Stimulated activated CD4-positive, alpha-beta T cell treated with anti-CD3 and anti-CD28 coated beads, Interleukin-12 subunit alpha, Interleukin-12 subunit beta, amount 100 ng/mL, for 48 hours (primary cell): ENCODE results near the gene FGFBP3.
"Not testable (repeated sequence)": the region's sequence is repeated elsewhere in the genome, so short reads cannot be mapped to it uniquely, and the experiment has no call there.

Experiments
- DNase-seq, 3 donors: peaks; one replicate each; pipeline ENCODE4 v3.0.0-alpha.2; 2020; ENCODE audit warnings: low read depth in 2 of 3, low spot score in 1 of 3

Gene FGFBP3

GRCh38 chr10:91901784-91902677 lies 7.3 kb downstream of the FGFBP3 start:
- DNase-seq: peak; percentile 32 to 67 (median 36)

GRCh38 chr10:91897421-91897820 lies 11.9 kb downstream of the FGFBP3 start:
- no peak for DNase-seq

GRCh38 chr10:91896212-91896756 lies 13.0 kb downstream of the FGFBP3 start:
- DNase-seq: no peak

GRCh38 chr10:91894261-91894685 lies 15.0 kb downstream of the FGFBP3 start:
- not testable (repeated sequence) for DNase-seq

GRCh38 chr10:91893051-91893450 lies 16.2 kb downstream of the FGFBP3 start:
- DNase-seq: no peak

GRCh38 chr10:91891125-91892001 lies 17.9 kb downstream of the FGFBP3 start:
- no peak for DNase-seq

- no peak for DNase-seq
These were observed 21.8 kb downstream of the FGFBP3 start for GRCh38 chr10:91887272-91888076.

GRCh38 chr10:91886954-91887271 lies 22.4 kb downstream of the FGFBP3 start:
- no peak for DNase-seq

- DNase-seq: no peak
These were observed 23.8 kb downstream of the FGFBP3 start for GRCh38 chr10:91885362-91886079.

- DNase-seq: no peak
These were observed 24.8 kb downstream of the FGFBP3 start for GRCh38 chr10:91884536-91884935.

GRCh38 chr10:91883549-91884444 lies 25.5 kb downstream of the FGFBP3 start:
- no peak for DNase-seq

- DNase-seq: no peak
These were observed 29.0 kb downstream of the FGFBP3 start for GRCh38 chr10:91880310-91880709.

GRCh38 chr10:91879515-91880170 lies 29.6 kb downstream of the FGFBP3 start:
- DNase-seq: no peak

GRCh38 chr10:91875779-91876178 lies 33.5 kb downstream of the FGFBP3 start:
- DNase-seq: no peak

GRCh38 chr10:91875156-91875555 lies 34.1 kb downstream of the FGFBP3 start:
- DNase-seq: no peak

- no peak for DNase-seq
These were observed 43.7 kb downstream of the FGFBP3 start for GRCh38 chr10:91865562-91866081.

GRCh38 chr10:91864744-91865143 lies 44.5 kb downstream of the FGFBP3 start:
- no peak for DNase-seq

GRCh38 chr10:91864099-91864498 lies 45.2 kb downstream of the FGFBP3 start:
- DNase-seq: no peak

- DNase-seq: no peak
These were observed 48.4 kb downstream of the FGFBP3 start for GRCh38 chr10:91860885-91861284.
